ENCODE results near the gene EHMT2. TPM values are rescaled to one million over a fixed set of nuclear protein-coding genes. Genes with fewer than 3 reads are reported as not detected.

The EHMT2 gene
- total RNA-seq, 1 experiment from 2014 or later, result 84.0 TPM

GRCh38 chr6:31878222-31878621 lies 19.3 kb downstream of the EHMT2 start:
- POLR2A ChIA-PET, result no interaction called here

More at GRCh38 chr6:31878222-31878621, 19.3 kb downstream of the EHMT2 start:
- DNase-seq (ENCODE audit: low read depth, low spot score), result no peak
- no peak overlapping the region for H3K4me2 ChIP-seq (ENCODE audit: low read length)
- no peaks in the 10 kb centered on the region for H3K79me2 ChIP-seq (ENCODE audit: insufficient read depth, low read length)
- no peaks in the 10 kb centered on the region for H3K27me3 ChIP-seq (ENCODE audit: insufficient read depth, low read length)
- H3K36me3 ChIP-seq (ENCODE audit: control insufficient read depth in 1 of 2, insufficient read depth in 2 of 2, low read length in 2 of 2), result peaks cover 18 to 32% of the 10 kb centered on the region in 2 experiments
- H3K9ac ChIP-seq (ENCODE audit: low read length), result no peak overlapping the region
- intact Hi-C loops (cut with micrococcal nuclease), result no loop called here
- ChIA-PET CTCF (no interaction called here), RAD21 (ENCODE audit: low non-redundant PET in 1 of 2, low total read pairs in 2 of 2, uncharacterized antibody in 2 of 2, unreplicated experiment in 2 of 2) (no interaction called here)
- no peak overlapping the region for H3K27ac ChIP-seq (ENCODE audit: low read depth, low read length)
- BruUV-seq (replicated peaks), result no TSS peak
- no peaks in the 10 kb centered on the region for H3K9me3 ChIP-seq (ENCODE audit: control insufficient read depth in 1 of 2, insufficient read depth in 1 of 2, low read depth in 1 of 2, low read length in 2 of 2)
- no peaks in the 10 kb centered on the region for H3K4me1 ChIP-seq (ENCODE audit: control insufficient read depth in 1 of 2, insufficient read depth in 2 of 2, low read length in 2 of 2)
- TF ChIP-seq POLR2A (IDR thresholded peaks at IDR 0.05; ENCODE audit: borderline replicate concordance, extremely low read depth, insufficient read depth, insufficient read length) (no peak), FOSL1 (IDR thresholded peaks at IDR 0.05; ENCODE audit: low read depth) (no peak), CBX3 (IDR thresholded peaks at IDR 0.05; ENCODE audit: low read depth) (no peak), ZFX (IDR thresholded peaks at IDR 0.05) (no peak), JUND (IDR thresholded peaks at IDR 0.05) (no peak), EGR1 (IDR thresholded peaks at IDR 0.05; ENCODE audit: low read depth) (no peak), YY1 (IDR thresholded peaks at IDR 0.05; ENCODE audit: extremely low read depth, insufficient replicate concordance, low read depth, low read length) (no peak), SP1 (IDR thresholded peaks at IDR 0.05; ENCODE audit: low read depth) (no peak), CEBPB (IDR thresholded peaks at IDR 0.05; ENCODE audit: low read depth) (no peak), MAX (IDR thresholded peaks at IDR 0.05) (no peak), EZH2phosphoT487 (IDR thresholded peaks at IDR 0.05; ENCODE audit: borderline replicate concordance) (no peak), SIN3A (IDR thresholded peaks at IDR 0.05; ENCODE audit: low read depth) (no peak), ZNF274 (IDR thresholded peaks at IDR 0.05; ENCODE audit: low read depth, low read length) (no peak), ATF3 (IDR thresholded peaks at IDR 0.05) (no peak), SRF (IDR thresholded peaks at IDR 0.05; ENCODE audit: low read depth) (no peak), RAD21 (IDR thresholded peaks at IDR 0.05; ENCODE audit: low read depth) (no peak), REST (IDR thresholded peaks at IDR 0.05; ENCODE audit: low read depth) (no peak)
- no peak overlapping the region for H2AFZ ChIP-seq (ENCODE audit: low read depth, low read length, poor library complexity, severe bottlenecking)
- no peak overlapping the region for H3K4me3 ChIP-seq (replicated peaks in 1 of 2; ENCODE audit: low read depth in 1 of 2, low read length in 2 of 2)
- no peaks in the 10 kb centered on the region for H4K20me1 ChIP-seq (ENCODE audit: insufficient read depth)
- no peak for ATAC-seq
- H3K9me2 ChIP-seq (ENCODE audit: insufficient read depth), result no peaks in the 10 kb centered on the region

Measured in HCT116 (cell line).